Testis (tissue), 3 donors: ENCODE results near the gene IGSF22. TPM values are rescaled to one million over a fixed set of nuclear protein-coding genes. Genes with fewer than 3 reads are reported as not detected.

Source experiments
- DNase-seq: peaks from one replicate; pipeline ENCODE4 v3.0.0-alpha.2; 2019
- H3K27ac ChIP-seq, 2 donors: fragments of 200-600 bp; sonication (generic); one replicate each; pipeline ENCODE4 v1.5.1; 2019
- H3K27me3 ChIP-seq: fragments of 200-600 bp; sonication (generic); one replicate; pipeline ENCODE4 v1.5.1; 2019
- H3K36me3 ChIP-seq: fragments of 200-600 bp; sonication (generic); one replicate; pipeline ENCODE4 v1.5.1; 2017; ENCODE audit warnings: low read depth; ENCODE audit errors: missing control alignments
- H3K4me1 ChIP-seq: fragments of 200-600 bp; sonication (generic); one replicate; pipeline ENCODE4 v1.5.1; 2019
- H3K4me3 ChIP-seq, 2 donors: fragments of 200-600 bp; sonication (generic); one replicate each; pipeline ENCODE4 v1.5.1; 2017 to 2019
- H3K9me3 ChIP-seq: fragments of 200-600 bp; sonication (generic); one replicate; pipeline ENCODE4 v1.5.1; 2017
- CTCF ChIP-seq, 3 experiments: fragments of 450-650 bp in 2 of 3; fragments of 200-600 bp in 1 of 3; sonication (generic) in 1 of 3; IDR thresholded peaks; one replicate each; pipeline ENCODE4 v1.5.1; 2016 to 2019; ENCODE audit warnings: antibody characterized with exemption in 3 of 3, mild to moderate bottlenecking in 2 of 3, moderate library complexity in 1 of 3
- POLR2A ChIP-seq: fragments of 450-650 bp; IDR thresholded peaks from one replicate; pipeline ENCODE4 v1.6.1; 2017; ENCODE audit warnings: antibody characterized with exemption, mild to moderate bottlenecking, moderate library complexity
- WGBS, 2 donors: methylation state at CpG; one replicate each; pipeline ENCODE4 v1.1.5; 2018; 5-methylcytosine and 5-hydroxymethylcytosine counted together
- intact Hi-C: fragments of 100-400 bp; cut with DNase I; formaldehyde crosslinking; loops from one replicate; pipeline ENCODE4 v1.15.1; 2023; ENCODE audit warnings: low total_unique reads
- polyA plus RNA-seq: library from polyadenylated mRNA; stranded (reverse); fragments of 350-450 nt; fragmentation: Illumina TruSeq; extraction: RNeasy Lipid Tissue Mini Kit (QIAGEN cat#74804); gene quantifications from one replicate; pipeline ENCODE4 v1.2.3, GENCODE V29; 2014; ENCODE audit warnings: low read depth, low replicate concordance; ENCODE audit not compliant: insufficient read depth
- total RNA-seq, 2 donors: library from RNA; depleted of rRNA; stranded (reverse); fragments of >200 nt; gene quantifications; one replicate each; pipeline ENCODE4 v1.2.3, GENCODE V29; 2016

Gene IGSF22
- total and polyA plus RNA-seq, 3 donors from 2014 or later, result 0.94 to 1.7 (median 1.1) TPM

GRCh38 chr11:18743365-18743764 is 17.4 kb upstream of the IGSF22 start:
- no peaks in the 10 kb centered on the region for H3K36me3 ChIP-seq
- 88 to 96% methylated on average over 10 of the region's 10 CpGs for WGBS, 2 donors
- TF ChIP-seq CTCF (IDR thresholded peaks at IDR 0.05) (no peak), POLR2A (no peak)
- no peaks in the 10 kb centered on the region for H3K4me1 ChIP-seq
- intact Hi-C loops, result no loop called here
- no peaks in the 10 kb centered on the region for H3K27me3 ChIP-seq
- H3K4me3 ChIP-seq, result no peak overlapping the region
- H3K9me3 ChIP-seq, result no peaks in the 10 kb centered on the region
- DNase-seq, result no peak
- H3K27ac ChIP-seq, result no peak overlapping the region

GRCh38 chr11:18741783-18742182 is 15.8 kb upstream of the IGSF22 start:
- no peaks in the 10 kb centered on the region for H3K4me1 ChIP-seq
- no peaks in the 10 kb centered on the region for H3K27me3 ChIP-seq
- no peak for TF ChIP-seq POLR2A
- TF ChIP-seq CTCF (IDR thresholded peaks at IDR 0.05), result no peak
- 90 to 94% methylated on average over 3 of the region's 3 CpGs for WGBS, 2 donors
- DNase-seq, result no peak
- no peak overlapping the region for H3K4me3 ChIP-seq
- no peak overlapping the region for H3K27ac ChIP-seq
- H3K36me3 ChIP-seq, result no peaks in the 10 kb centered on the region
- intact Hi-C loops, result no loop called here
- no peaks in the 10 kb centered on the region for H3K9me3 ChIP-seq

- intact Hi-C loops, result no loop called here
Measured at GRCh38 chr11:18739685-18740084, 13.7 kb upstream of the IGSF22 start.

GRCh38 chr11:18737642-18738041 is 11.7 kb upstream of the IGSF22 start:
- Histone ChIP-seq H3K27ac (no peak overlapping the region), H3K4me3 (no peak overlapping the region), H3K36me3 (no peaks in the 10 kb centered on the region), H3K9me3 (no peaks in the 10 kb centered on the region), H3K27me3 (no peaks in the 10 kb centered on the region), H3K4me1 (no peaks in the 10 kb centered on the region)
- DNase-seq, result no peak
- TF ChIP-seq CTCF (IDR thresholded peaks at IDR 0.05), result no peak
- no peak for TF ChIP-seq POLR2A
- intact Hi-C loops, result no loop called here
- WGBS, 2 donors, result 90% methylated on average over 8 of the region's 8 CpGs; no CpG with 5 or more reads in 1 of the 2 donors

More at GRCh38 chr11:18739685-18740084, 13.7 kb upstream of the IGSF22 start:
- Histone ChIP-seq H3K4me3 (no peak overlapping the region), H3K4me1 (no peaks in the 10 kb centered on the region), H3K27me3 (no peaks in the 10 kb centered on the region), H3K36me3 (no peaks in the 10 kb centered on the region), H3K27ac (no peak overlapping the region), H3K9me3 (no peaks in the 10 kb centered on the region)
- WGBS, 2 donors, result 77 to 85% methylated on average over 4 of the region's 4 CpGs
- TF ChIP-seq CTCF (IDR thresholded peaks at IDR 0.05) (no peak), POLR2A (no peak)
- no peak for DNase-seq

- Histone ChIP-seq H3K9me3 (no peaks in the 10 kb centered on the region), H3K4me1 (no peaks in the 10 kb centered on the region), H3K4me3 (no peak overlapping the region), H3K27me3 (no peaks in the 10 kb centered on the region), H3K27ac (no peak overlapping the region), H3K36me3 (no peaks in the 10 kb centered on the region)
- intact Hi-C loops, result no loop called here
- WGBS, 2 donors, result 69 to 72% methylated on average over 7 to 10 of the region's 10 CpGs
- TF ChIP-seq POLR2A (no peak), CTCF (IDR thresholded peaks at IDR 0.05) (no peak)
- no peak for DNase-seq
Measured at GRCh38 chr11:18736590-18737148, 10.7 kb upstream of the IGSF22 start.
